GM19324 (cell line): ENCODE measurements around the gene SLC4A1AP.

ENCODE experiments used
- ATAC-seq: cut with Tn5 transposase; IDR thresholded peaks from one replicate; pipeline ENCODE4 v1.9.1; 2021; ENCODE audit warnings: mild to moderate bottlenecking, moderate library complexity; ENCODE audit not compliant: unreplicated experiment, low FRiP score

SLC4A1AP gene

DNA sequence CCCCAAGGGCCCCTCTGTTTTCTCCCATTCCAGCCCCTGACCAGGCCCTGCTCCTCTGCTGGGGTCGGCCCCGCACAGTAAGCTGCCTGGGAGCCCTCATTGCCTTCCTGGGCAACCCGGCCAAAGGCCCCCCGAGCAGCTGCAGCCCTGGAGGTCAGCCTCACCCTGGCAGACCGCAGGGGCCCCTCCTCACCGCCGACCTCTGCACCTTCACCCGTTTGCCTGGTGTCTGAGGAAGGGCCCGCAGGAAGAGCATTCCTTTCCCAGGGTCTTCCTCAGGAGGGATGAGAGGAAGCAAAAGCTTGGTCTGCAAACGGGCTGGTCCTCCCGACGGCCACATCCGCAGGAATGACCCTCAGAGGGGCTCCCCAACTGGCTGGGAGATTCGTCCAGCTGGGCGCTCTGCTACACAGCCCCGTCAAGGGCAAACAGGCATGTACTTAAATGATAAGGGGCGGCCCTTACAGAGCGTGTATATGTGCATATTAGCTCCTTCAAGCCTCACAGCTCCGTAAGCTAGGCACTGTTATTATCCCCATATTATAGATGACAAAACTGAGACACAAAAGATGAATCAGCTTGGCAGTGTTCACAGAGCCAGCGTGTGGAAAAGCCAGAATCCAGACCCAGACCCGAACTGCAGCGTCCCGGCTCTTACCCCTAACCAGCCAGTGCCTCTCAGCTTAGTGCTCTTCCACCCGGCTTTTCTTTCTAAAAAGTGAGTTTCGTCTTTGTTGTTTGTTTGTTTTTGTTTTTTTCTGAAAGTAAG lies 52.8 kb downstream of the SLC4A1AP start:
- no peak for ATAC-seq

GRCh38 chr2:27717070-27717795 lies 53.5 kb downstream of the SLC4A1AP start:
- no peak for ATAC-seq

GRCh38 chr2:27720004-27720551 lies 56.4 kb downstream of the SLC4A1AP start:
- ATAC-seq: no peak

DNA sequence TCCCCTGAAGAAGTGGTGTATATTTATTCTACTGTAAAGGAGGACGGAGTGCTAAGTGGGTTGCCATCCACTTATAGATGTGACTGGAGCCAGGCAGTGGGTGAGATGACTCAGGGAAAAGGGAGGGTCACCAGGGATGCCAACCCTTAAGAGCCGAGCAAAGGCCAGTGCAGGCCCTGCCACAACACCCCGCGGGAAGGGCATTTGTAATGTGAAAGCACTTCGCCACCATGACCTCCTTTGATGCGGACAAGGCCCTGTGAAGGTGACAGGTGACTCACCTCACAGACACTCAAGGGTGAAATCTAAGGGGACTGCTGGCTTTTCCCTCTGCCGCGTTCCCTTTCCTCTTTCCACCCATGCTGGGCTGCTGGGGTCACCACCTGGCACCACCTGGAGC lies 57.6 kb downstream of the SLC4A1AP start:
- no peak for ATAC-seq

GRCh38 chr2:27721884-27722485 lies 58.3 kb downstream of the SLC4A1AP start:
- ATAC-seq: no peak

GRCh38 chr2:27723372-27724144 lies 59.9 kb downstream of the SLC4A1AP start:
- no peak for ATAC-seq

DNA sequence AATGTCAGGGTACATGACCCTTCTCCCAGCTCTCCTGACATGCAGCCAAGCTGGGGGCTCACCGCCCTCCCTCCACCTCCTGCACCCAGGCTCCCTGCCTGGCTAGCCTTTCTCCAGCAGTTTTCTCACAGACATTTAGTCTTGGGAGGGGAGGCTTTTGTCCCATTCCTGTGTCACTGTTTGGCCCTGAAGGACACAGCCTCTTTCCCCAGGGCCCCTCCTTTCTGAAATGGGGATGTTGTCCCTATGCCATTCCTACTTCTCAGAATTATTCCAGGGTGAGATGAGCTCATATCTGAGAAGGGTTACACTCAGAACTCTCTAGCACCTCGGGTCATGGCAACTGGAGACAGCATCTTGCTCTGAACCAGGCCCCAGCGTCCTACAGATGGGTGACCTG lies 60.5 kb downstream of the SLC4A1AP start:
- ATAC-seq: no peak

DNA sequence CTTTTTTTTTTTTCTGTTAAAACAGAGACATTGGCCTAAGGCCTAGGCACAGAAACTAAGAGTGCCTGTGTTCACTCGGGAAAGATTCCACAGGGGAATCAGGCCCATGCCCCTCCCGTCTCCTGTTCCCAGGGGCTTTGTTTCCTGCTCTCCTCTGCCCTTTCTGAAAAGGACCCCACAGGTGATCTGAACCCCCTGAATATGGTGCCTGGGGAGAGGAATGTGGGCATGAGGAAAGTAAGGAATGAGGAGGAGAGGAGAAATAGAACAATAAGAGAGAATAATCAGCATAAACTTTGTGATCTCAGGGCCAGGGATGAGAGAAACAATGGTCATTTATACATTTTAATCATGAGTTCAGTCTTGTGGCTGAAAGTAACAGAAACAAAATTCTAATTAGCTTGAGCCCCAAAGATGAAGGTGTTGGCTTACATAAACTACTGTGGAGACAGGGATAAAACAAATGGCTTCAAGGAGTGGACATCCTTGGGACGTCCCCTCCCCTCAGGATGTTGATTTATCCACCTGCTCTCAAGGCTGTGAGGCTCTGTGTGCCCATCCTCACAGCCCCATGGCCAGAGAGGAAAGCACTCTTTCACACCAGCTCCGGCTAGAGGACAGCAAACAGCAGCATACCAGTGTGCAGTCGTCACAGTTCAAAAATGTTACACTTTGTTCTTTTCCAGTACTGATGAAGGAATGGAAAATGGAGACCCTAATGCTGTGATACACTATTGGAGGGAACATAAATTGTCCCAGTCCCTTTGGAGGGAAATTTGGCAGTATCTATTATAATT lies 61.4 kb downstream of the SLC4A1AP start:
- no peak for ATAC-seq

- no peak for ATAC-seq
These were observed 63.6 kb downstream of the SLC4A1AP start for GRCh38 chr2:27727257-27727656.

GRCh38 chr2:27728081-27728858 lies 64.6 kb downstream of the SLC4A1AP start:
- no peak for ATAC-seq

DNA sequence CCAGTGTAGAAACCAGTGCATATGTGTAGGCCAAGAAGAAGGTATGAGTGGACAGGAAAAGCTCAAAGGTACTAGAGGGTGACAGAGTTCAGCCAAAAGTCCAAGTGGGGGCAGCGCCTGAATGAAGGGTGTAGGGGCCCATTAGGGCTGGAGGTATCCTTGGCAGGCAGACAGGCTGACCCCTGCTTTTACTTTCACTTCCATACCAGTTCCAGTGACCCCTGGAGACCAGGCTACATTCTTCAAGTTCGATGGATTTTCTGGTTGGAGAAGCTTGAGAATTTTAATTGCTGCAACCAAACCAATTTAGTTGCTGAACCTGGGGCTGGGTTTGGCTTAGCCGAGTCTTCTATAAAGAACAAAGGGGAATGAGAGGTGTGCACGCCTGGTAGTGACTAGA lies 65.5 kb downstream of the SLC4A1AP start:
- ATAC-seq: no peak

DNA sequence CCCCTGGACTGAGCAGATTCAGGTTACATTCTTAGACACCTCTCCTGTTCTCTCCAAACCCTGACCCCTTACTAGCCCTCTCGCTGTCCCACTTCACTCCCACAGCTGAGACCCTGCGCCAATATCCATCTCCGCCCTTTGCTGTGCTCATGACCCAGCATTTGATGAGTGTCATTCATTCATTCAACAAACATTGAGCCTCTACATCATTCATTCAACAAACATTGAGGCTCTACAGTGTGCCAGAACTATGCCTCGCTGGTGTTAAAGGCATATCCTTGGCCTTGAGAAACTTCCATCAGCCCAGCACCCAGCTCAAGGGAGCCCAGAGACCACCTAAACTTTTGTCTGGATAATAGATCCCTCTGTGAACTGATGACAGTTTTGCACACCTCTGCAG lies 65.9 kb downstream of the SLC4A1AP start:
- no peak for ATAC-seq

DNA sequence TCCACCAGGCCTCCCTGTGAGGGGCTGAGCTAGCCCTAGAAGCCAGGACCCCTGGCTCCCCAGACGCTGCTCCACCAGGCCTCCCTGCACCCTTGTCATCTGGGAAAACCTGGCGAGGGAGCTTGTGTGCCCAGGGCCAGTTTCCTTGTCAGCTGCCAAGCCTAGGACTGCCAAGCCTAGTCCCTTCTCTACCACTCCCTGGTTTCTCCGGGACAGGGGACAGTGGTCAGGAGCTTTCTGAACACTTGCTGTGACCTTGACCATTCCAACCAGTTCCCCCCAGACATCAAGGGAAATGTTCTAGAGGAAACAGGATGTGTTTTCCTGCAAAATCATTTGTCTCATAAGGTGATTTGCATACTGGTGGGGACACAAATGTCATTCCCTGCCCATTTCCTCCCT lies 66.6 kb downstream of the SLC4A1AP start:
- ATAC-seq: no peak

- ATAC-seq: no peak
These were observed 67.4 kb downstream of the SLC4A1AP start for GRCh38 chr2:27730980-27731691.

- no peak for ATAC-seq
These were observed 70.6 kb downstream of the SLC4A1AP start for GRCh38 chr2:27734305-27734704.

DNA sequence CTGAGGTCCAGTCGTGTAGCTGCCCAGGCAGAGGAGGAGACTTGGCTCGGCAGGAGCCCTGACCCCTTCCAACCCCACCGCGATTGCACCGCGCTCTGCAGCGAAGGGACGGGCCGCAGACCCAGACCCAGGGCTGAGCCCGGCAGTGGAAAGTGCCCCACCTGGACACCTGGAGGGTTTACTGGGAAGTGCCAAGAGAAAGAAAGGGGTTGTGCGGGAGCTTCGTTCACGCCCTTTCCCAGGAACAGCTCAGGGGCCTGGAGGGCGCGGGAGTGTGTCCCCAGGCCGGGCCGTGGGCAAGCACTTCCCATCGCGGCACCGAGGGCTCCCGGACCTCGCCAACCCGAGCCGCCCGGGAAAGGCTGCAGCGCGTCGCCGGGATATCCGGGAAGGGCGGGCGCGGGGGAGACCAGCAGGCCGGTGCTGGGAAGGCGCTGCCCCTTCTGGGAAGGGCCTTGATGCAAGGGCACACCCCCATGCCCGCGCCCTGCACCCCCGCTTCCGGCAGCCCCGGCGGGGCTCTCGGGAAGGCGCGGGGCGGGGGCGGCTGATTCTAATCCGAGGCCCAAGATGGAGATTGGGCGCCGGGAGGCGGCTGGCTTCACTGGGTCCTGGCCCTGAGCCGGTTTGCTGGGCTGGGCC lies 71.7 kb downstream of the SLC4A1AP start:
- no peak for ATAC-seq

DNA sequence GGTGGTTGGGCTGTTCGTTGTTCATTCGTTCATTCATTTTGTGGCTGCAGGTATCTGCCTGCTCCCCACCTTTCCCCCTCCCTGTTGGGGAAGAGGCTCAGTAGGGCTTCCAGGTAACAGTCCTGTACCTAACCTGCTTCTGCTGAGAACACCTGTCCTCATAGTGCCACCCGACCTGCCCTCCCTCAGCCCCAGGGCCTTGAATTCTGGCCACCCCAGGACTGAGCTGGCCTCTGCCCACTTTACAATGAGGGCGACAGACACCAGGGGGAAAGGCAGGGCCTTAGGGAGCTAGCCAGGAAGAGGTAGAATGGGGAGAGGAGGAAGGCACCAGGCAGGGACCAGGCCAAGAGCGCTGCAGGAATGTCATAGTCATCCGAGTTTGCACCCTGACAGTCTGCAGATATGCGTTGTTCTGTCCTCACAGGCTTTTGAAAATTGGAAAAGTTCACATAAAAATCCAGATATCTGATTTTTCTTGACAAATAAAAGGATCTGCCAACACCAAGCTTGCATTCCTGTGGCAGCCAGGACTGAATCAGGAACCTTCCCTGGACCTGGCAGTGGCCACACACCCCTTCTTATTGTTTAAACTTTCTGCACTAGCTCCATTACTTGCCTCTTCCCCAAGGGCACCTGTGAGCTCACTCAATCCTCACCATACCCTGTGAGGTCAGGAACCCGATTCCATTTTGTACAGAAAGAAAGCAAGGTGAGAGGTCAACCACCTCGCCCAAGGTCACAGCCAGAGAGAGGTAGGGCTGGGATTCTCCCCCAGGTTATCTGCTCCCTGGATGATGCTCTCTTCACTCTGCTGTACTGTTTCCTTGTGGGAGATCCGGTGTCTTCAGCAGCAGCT lies 72.6 kb downstream of the SLC4A1AP start:
- ATAC-seq: no peak
